Smooth muscle cell (in vitro differentiated cells): ENCODE results near the gene USP38. TPM values are rescaled to one million over a fixed set of nuclear protein-coding genes. Genes with fewer than 3 reads are reported as not detected.

Source experiments
- DNase-seq: peaks from one replicate; lab custom pipeline; 2025; ENCODE audit not compliant: unreplicated experiment; lab: John Stamatoyannopoulos, UW
- H2AFZ ChIP-seq: fragments of 200-600 bp; sonication (generic); 2 replicates; pipeline ENCODE4 v1.6.0; 2016; ENCODE audit warnings: antibody characterized with exemption, low read depth, mild to moderate bottlenecking
- H3F3A ChIP-seq: fragments of 200-600 bp; sonication (generic); 2 replicates; pipeline ENCODE4 v1.6.0; 2017; ENCODE audit warnings: antibody characterized with exemption, low read depth
- H3K27ac ChIP-seq: fragments of 200-600 bp; sonication (generic); 2 replicates; pipeline ENCODE4 v1.5.1; 2016; ENCODE audit warnings: low read depth, mild to moderate bottlenecking
- H3K27me3 ChIP-seq: fragments of 200-600 bp; sonication (generic); 2 replicates; pipeline ENCODE4 v1.6.1; 2016; ENCODE audit warnings: low read depth, mild to moderate bottlenecking
- H3K36me3 ChIP-seq: fragments of 200-600 bp; sonication (generic); 2 replicates; pipeline ENCODE4 v1.5.1; 2016; ENCODE audit warnings: low read depth
- H3K4me1 ChIP-seq: fragments of 200-600 bp; sonication (generic); 2 replicates; pipeline ENCODE4 v1.5.1; 2016; ENCODE audit warnings: low read depth
- H3K4me2 ChIP-seq: fragments of 200-600 bp; sonication (generic); 2 replicates; pipeline ENCODE4 v1.6.0; 2016; ENCODE audit warnings: mild to moderate bottlenecking
- H3K4me3 ChIP-seq: fragments of 200-600 bp; sonication (generic); 2 replicates; pipeline ENCODE4 v1.5.1; 2016; ENCODE audit warnings: mild to moderate bottlenecking
- H3K79me2 ChIP-seq: fragments of 200-600 bp; sonication (generic); 2 replicates; pipeline ENCODE4 v1.6.0; 2016; ENCODE audit warnings: low read depth, mild to moderate bottlenecking
- H3K9ac ChIP-seq: fragments of 200-600 bp; sonication (generic); 2 replicates; pipeline ENCODE4 v1.6.0; 2016; ENCODE audit warnings: low read depth
- H3K9me3 ChIP-seq: fragments of 200-600 bp; sonication (generic); replicated peaks from 2 replicates; pipeline ENCODE4 v1.5.1; 2016; ENCODE audit warnings: low read depth
- H4K20me1 ChIP-seq: fragments of 200-600 bp; sonication (generic); 2 replicates; pipeline ENCODE4 v1.6.0; 2016; ENCODE audit warnings: low read depth
- WGBS: methylation state at CpG from one replicate; pipeline ENCODE4 v1.1.7; 2016; ENCODE audit warnings: low lambda C conversion rate; 5-methylcytosine and 5-hydroxymethylcytosine counted together
- polyA plus RNA-seq: library from polyadenylated mRNA; unstranded; fragments of >200 nt; fragmentation: Nextera tagmentation; extraction: Ambion mirVana; gene quantifications from 2 replicates; pipeline ENCODE4 v1.2.1, GENCODE V29; 2016
- total RNA-seq: library from RNA; depleted of rRNA; stranded (reverse); fragments of >200 nt; gene quantifications from 2 replicates; pipeline ENCODE4 v1.2.3, GENCODE V29; 2014
- TF ChIP-seq, protein P1 (sequence below): fragments of 200-600 bp; sonication (generic); IDR thresholded peaks from 2 replicates; pipeline ENCODE4 v1.5.1; 2017; ENCODE audit warnings: borderline replicate concordance, mild to moderate bottlenecking, antibody characterized with exemption; ENCODE audit not compliant: insufficient read depth, poor library complexity, severe bottlenecking

The USP38 gene
- total and polyA plus RNA-seq, 2 experiments from 2014 or later: 8.3 to 23.0 TPM

DNA sequence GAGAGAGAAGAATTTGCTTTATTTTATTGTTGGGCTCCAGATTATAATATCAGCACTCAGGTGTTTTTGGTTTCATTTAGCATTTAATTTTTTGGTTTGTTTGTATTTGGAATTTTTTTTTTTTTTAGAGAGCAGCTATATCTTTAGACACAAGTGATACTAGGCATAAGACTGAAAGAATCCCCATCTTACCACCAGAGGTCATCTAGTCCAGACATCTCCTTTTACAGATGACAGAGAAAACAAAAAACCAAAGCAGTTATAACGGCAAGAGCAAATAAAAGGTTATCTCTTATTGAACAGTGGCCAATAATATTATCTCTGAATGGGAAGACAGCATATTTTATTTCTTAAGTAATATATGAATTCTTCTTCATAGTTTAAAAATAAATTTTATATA, 22.8 kb downstream of the USP38 start:
- no peak for DNase-seq

DNA sequence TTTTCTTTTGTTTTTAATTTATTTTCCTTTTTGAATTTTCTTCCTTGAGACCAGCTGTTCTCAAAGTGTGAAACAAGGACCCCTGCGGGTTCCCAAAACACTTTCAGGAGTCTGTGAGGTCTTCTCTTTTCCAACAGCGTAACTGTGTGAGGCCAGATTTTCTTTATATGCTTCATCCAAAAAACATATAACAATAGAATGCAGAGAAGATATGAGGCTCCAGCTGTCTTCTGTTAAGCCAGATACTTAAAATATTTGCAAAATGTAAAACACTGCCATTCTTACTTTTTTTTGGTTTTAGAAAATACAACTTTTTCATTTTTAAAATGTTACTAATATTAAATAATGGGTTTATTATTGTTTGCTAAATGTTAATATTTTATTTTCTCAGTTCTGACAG, 27.8 kb downstream of the USP38 start:
- no peak overlapping the region for H2AFZ ChIP-seq
- H4K20me1 ChIP-seq: no peaks in the 10 kb centered on the region
- TF ChIP-seq, protein P1, sequence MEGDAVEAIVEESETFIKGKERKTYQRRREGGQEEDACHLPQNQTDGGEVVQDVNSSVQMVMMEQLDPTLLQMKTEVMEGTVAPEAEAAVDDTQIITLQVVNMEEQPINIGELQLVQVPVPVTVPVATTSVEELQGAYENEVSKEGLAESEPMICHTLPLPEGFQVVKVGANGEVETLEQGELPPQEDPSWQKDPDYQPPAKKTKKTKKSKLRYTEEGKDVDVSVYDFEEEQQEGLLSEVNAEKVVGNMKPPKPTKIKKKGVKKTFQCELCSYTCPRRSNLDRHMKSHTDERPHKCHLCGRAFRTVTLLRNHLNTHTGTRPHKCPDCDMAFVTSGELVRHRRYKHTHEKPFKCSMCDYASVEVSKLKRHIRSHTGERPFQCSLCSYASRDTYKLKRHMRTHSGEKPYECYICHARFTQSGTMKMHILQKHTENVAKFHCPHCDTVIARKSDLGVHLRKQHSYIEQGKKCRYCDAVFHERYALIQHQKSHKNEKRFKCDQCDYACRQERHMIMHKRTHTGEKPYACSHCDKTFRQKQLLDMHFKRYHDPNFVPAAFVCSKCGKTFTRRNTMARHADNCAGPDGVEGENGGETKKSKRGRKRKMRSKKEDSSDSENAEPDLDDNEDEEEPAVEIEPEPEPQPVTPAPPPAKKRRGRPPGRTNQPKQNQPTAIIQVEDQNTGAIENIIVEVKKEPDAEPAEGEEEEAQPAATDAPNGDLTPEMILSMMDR: no peak
- peaks cover 12% of the 10 kb centered on the region for H3K36me3 ChIP-seq
- H3K4me1 ChIP-seq: no peaks in the 10 kb centered on the region
- no peaks in the 10 kb centered on the region for H3K27me3 ChIP-seq
- 80% methylated on average over 2 of the region's 2 CpGs for WGBS
- H3K4me3 ChIP-seq: no peak overlapping the region
- no peaks in the 10 kb centered on the region for H3K9me3 ChIP-seq
- no peak overlapping the region for H3K4me2 ChIP-seq
- no peak for DNase-seq
- H3F3A ChIP-seq: no peaks in the 10 kb centered on the region
- H3K79me2 ChIP-seq: no peaks in the 10 kb centered on the region
- no peak overlapping the region for H3K27ac ChIP-seq
- H3K9ac ChIP-seq: no peak overlapping the region

More for the DNA sequence above, 22.8 kb downstream of the USP38 start:
- no peaks in the 10 kb centered on the region for H3K9me3 ChIP-seq
- H3K4me3 ChIP-seq: no peak overlapping the region
- WGBS: 50% methylated on average over 1 of the region's 1 CpG
- no peak overlapping the region for H3K4me2 ChIP-seq
- H3K36me3 ChIP-seq: peaks cover 27% of the 10 kb centered on the region
- H4K20me1 ChIP-seq: peaks cover 12% of the 10 kb centered on the region
- H3F3A ChIP-seq: no peaks in the 10 kb centered on the region
- no peaks in the 10 kb centered on the region for H3K27me3 ChIP-seq
- no peak overlapping the region for H3K27ac ChIP-seq
- H3K4me1 ChIP-seq: no peaks in the 10 kb centered on the region
- no peaks in the 10 kb centered on the region for H3K79me2 ChIP-seq
- TF ChIP-seq, protein P1: no peak
- no peak overlapping the region for H3K9ac ChIP-seq
- no peak overlapping the region for H2AFZ ChIP-seq

DNA sequence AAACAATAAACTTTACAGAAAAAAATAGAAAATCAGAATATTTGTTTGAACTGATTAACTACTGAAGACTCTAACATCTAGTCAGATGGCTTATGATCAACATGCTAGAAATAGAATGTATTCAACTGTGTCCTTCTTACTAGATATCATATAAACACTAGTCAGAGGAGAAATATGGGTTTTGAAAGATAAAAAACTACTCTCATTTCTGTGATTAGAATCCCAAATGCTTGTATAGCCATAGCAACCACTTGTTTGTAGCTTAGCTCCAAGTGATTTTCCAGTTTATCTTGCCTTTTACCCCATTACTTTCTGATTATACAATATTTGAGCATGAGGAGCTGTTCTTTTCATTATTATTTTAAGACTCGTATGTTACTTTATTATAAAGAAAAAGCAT, 31.2 kb downstream of the USP38 start:
- no peak for DNase-seq
- Histone ChIP-seq H3K27ac (no peak overlapping the region), H3K27me3 (no peaks in the 10 kb centered on the region), H3K4me1 (no peaks in the 10 kb centered on the region), H3K4me3 (no peak overlapping the region), H3K4me2 (no peak overlapping the region), H4K20me1 (no peaks in the 10 kb centered on the region), H3K9me3 (no peaks in the 10 kb centered on the region), H3K36me3 (peaks cover 12% of the 10 kb centered on the region), H2AFZ (no peak overlapping the region), H3K9ac (no peak overlapping the region), H3K79me2 (no peaks in the 10 kb centered on the region), H3F3A (no peaks in the 10 kb centered on the region)
- 98% methylated on average over 1 of the region's 1 CpG for WGBS
- TF ChIP-seq, protein P1: no peak

DNA sequence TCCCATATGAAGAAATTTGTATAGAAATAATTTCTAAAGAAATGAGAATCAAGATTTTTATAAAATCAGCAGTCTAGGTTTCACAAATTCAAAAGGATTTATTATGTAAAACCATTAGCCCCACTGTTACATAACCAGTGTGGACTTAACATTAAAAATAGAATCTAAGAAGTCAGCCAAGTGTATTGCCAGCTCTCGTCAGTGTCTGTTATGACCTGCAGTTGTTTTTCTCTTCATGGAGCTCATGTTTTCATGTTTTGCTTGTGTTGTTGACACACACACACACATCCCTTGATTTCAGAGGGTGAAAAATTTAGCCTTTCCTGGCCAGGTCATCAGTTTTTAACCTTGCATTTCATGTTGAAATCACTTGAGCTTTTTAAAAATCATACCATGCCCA, 39.5 kb downstream of the USP38 start:
- Histone ChIP-seq H3F3A (no peaks in the 10 kb centered on the region), H3K27ac (no peak overlapping the region), H3K36me3 (peaks cover 5% of the 10 kb centered on the region), H3K4me1 (peaks cover 12% of the 10 kb centered on the region), H3K9ac (no peak overlapping the region), H2AFZ (no peak overlapping the region), H3K4me2 (no peak overlapping the region), H3K9me3 (no peaks in the 10 kb centered on the region), H3K27me3 (no peaks in the 10 kb centered on the region), H3K4me3 (no peak overlapping the region), H4K20me1 (no peaks in the 10 kb centered on the region), H3K79me2 (no peaks in the 10 kb centered on the region)
- no peak for DNase-seq
- WGBS: 93% methylated on average over 1 of the region's 1 CpG
- TF ChIP-seq, protein P1: no peak
